Ishikawa (cell line): Measurements from ENCODE around the gene NCKIPSD.

Experiments
- CEBPB ChIP-seq: IDR thresholded peaks from 2 replicates; pipeline ENCODE4 v1.6.1; 2012
- EP300 ChIP-seq: IDR thresholded peaks from 2 replicates; pipeline ENCODE4 v1.6.1; 2012; ENCODE audit warnings: borderline replicate concordance
- FOXM1 ChIP-seq: IDR thresholded peaks from 2 replicates; pipeline ENCODE4 v1.6.1; 2012; ENCODE audit warnings: low read depth, borderline replicate concordance
- MAX ChIP-seq: IDR thresholded peaks from 2 replicates; pipeline ENCODE4 v1.6.1; 2012
- NFIC ChIP-seq: IDR thresholded peaks from 2 replicates; pipeline ENCODE4 v1.6.1; 2012
- RAD21 ChIP-seq: IDR thresholded peaks from 2 replicates; pipeline ENCODE4 v1.6.1; 2012; ENCODE audit warnings: low read depth
- TAF1 ChIP-seq: IDR thresholded peaks from 2 replicates; pipeline ENCODE4 v1.6.1; 2012; ENCODE audit warnings: low read depth, mild to moderate bottlenecking
- TEAD4 ChIP-seq: IDR thresholded peaks from 2 replicates; pipeline ENCODE4 v1.6.1; 2012
- TF ChIP-seq, protein P1 (sequence below): IDR thresholded peaks from 2 replicates; pipeline ENCODE4 v1.6.1; 2012; ENCODE audit warnings: low read depth, mild to moderate bottlenecking

DNA sequence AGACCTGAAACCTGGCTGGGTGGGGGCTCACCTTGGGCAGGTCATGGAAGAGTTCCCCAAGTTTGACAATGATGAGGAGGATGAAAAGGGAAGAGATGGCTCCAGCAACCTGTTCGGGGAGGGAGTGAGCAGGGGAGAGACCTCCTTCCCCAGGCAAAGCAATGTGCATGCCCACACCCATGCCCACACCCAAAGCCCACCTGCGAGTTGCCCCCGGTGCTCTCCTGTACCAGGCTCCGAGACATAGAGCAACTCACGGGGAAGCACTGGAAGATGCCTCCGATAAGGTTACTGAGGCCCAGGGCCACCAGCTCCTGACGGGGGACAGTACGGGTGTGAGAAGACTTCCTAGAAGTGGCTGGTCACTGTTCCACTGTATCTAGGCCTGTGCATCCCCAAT lies 55.3 kb downstream of the NCKIPSD start:
- TF ChIP-seq TEAD4 (no peak), CEBPB (no peak), EP300 (no peak), NFIC (no peak), MAX (no peak), FOXM1 (no peak), RAD21 (no peak), TAF1 (no peak)
- TF ChIP-seq, protein P1, sequence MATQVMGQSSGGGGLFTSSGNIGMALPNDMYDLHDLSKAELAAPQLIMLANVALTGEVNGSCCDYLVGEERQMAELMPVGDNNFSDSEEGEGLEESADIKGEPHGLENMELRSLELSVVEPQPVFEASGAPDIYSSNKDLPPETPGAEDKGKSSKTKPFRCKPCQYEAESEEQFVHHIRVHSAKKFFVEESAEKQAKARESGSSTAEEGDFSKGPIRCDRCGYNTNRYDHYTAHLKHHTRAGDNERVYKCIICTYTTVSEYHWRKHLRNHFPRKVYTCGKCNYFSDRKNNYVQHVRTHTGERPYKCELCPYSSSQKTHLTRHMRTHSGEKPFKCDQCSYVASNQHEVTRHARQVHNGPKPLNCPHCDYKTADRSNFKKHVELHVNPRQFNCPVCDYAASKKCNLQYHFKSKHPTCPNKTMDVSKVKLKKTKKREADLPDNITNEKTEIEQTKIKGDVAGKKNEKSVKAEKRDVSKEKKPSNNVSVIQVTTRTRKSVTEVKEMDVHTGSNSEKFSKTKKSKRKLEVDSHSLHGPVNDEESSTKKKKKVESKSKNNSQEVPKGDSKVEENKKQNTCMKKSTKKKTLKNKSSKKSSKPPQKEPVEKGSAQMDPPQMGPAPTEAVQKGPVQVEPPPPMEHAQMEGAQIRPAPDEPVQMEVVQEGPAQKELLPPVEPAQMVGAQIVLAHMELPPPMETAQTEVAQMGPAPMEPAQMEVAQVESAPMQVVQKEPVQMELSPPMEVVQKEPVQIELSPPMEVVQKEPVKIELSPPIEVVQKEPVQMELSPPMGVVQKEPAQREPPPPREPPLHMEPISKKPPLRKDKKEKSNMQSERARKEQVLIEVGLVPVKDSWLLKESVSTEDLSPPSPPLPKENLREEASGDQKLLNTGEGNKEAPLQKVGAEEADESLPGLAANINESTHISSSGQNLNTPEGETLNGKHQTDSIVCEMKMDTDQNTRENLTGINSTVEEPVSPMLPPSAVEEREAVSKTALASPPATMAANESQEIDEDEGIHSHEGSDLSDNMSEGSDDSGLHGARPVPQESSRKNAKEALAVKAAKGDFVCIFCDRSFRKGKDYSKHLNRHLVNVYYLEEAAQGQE: no peak
